ENCODE results near the gene APBB1.
A peak's percentile ranks its signal among the peaks of the same experiment; 100 is the strongest.

Gene APBB1

DNA sequence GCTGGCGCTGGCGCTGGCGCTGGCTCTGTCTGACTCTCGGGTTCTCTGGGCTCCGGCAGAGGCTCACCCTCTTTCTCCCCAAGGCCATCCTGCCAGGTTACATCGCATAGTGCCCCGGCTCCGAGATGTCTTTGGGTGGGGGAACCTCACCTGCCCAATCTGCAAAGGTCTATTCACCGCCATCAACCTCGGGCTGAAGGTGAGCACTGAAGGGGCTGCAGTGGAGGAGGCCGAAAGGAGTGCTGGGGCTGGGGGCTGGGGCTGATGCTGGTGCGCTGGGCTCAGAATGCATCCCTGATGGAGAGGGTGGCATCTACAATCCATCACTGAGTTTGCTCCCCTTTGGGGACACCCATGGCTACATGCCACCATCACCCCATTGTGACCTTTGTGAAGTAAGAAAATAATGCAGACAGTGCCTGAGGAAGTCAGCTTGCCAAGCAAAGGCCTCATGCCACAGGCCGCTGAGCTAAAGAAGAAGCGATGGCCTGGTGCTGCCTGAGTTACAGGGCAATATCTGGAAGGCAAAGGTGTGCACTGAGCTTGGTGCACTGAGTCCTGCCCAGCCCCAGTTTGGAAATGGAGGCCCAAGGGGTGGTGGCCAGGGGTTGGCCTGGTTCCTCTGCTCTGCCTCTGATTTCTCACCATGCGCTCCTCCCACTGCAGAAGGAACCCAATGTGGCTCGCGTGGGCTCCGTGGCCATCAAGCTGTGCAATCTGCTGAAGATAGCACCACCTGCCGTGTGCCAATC is 28.0 kb downstream of the APBB1 start:
- DNase-seq = no peak

DNA sequence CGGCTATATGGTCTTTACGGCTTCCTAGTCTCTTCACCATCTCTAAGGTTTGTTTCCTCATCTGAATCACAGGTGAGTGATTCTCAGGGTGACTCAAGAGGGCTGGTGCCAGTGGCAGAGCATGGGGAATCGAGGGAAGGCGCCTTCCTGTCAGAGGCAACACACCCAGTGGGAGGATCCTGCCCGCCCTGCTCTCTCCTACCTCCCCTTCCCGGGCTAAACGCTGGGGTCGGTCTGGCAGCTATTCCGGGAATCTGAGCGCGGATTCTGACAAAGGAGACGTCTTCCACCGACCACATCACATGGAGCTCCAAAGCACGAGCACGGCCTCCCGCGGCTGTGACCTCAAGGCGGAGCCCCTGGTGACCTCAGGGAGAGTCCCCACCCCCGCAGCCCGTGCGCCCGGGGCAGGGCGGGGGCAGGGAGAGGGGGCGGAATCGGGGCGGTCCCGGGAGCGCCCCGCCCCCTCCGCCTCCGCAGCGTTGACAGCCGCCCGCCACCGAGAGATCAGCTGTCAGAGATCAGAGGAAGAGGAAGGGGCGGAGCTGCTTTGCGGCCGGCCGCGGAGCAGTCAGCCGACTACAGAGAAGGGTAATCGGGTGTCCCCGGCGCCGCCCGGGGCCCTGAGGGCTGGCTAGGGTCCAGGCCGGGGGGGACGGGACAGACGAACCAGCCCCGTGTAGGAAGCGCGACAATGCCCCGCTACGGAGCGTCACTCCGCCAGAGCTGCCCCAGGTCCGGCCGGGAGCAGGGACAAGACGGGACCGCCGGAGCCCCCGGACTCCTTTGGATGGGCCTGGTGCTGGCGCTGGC is 28.8 kb downstream of the APBB1 start, which contains the start of gene SMPD1:
Gene SMPD1 (plus strand): TSS at position 570 of the 813 bp plus-strand sequence. CDS start 125 bp downstream, at position 695.
- peak; percentile 90 for DNase-seq

DNA sequence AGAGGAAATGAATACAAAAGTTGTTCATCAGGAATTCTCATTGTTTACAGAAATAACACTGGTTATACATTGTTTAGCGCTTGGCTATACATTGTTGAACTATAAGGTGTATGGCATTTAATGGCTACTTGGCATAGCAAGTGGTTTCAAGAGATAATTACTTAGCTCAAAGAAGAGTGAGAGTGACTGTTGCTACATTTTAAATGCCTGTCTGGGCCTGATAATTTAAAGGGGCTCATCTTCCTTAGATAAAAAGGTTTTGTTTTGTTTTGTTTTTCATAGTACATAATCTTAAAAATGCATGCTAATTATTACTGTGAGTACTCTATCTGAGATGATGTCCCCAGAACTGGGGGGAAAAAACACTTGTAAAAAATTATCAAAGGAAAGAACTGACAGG is 30.1 kb downstream of the APBB1 start:
- no peak for DNase-seq

DNA sequence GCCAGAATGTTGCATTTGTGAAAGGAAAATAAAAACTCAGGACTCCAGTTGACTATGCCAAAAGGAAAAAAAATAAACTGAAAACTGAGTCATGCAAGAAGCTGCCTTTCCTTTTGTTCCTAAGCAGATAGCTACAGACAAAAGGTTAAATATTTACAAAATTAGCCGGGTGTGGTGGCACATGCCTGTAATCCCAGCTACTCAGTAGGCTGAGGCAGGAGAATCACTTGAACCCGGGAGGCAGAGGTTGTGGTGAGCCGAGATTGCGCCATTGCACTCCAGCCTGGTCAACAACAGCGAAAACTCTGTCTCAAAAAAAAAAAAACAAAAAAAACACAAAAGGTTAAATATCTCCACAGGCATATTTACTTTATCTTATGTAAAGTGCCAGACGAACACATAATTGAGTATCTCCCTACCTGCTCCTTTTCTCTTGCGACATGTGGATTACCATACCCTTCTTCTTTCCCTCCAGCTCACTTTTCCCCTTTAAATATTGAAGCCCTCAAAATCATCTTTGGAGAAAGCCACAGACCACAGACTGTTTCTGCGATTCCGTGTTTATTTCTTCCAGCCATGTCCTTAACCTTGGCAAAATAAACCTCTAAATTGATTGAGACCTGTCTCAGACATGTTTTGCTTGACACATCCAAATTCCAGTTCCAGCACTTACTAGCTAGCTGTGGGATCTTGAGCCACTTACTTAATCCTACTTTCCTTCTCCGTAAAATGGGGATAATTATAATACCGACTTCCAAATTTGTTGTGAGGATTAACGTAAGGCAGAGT is 30.9 kb downstream of the APBB1 start:
- DNase-seq = no peak

DNA sequence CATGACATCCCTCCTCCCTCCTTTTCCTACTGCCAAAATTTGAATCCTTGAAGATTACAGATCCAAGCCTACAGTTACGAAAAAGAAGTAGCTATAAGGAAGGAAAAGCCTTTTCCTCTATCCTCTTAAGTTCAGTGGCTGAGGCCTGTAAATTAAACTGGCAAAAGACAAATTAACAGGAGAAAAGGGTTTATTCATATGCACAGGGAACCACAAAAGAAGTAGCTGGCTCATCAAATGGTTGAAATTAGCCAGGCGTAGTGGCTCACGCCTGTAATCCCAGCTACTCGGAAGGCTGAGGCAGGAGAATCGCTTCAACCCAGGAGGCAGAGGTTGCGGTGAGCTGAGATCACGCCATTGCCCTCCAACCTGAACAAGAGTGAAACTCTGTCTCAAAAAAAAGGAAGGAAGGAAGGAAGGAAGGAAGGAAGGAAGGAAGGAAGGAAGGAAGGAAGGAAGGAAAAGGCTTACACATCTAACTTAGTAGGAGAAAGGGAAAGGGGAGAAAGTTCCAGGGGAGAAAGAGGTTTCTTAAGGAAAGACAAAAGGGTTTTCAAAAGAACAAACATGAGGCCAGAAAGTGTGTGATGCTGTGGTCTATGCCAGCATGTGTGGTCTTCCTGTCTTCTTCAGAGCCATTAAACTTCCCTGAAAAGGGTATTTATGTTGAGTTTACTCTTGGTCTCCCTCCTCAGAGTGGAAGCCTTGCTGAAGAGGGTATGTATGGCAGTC is 33.7 kb downstream of the APBB1 start:
- DNase-seq = no peak

- no peak for DNase-seq
Measured at GRCh38 chr11:6378640-6378989, 40.3 kb downstream of the APBB1 start.

GRCh38 chr11:6377902-6378639 is 40.8 kb downstream of the APBB1 start:
- peak; percentile 6 for DNase-seq

DNA sequence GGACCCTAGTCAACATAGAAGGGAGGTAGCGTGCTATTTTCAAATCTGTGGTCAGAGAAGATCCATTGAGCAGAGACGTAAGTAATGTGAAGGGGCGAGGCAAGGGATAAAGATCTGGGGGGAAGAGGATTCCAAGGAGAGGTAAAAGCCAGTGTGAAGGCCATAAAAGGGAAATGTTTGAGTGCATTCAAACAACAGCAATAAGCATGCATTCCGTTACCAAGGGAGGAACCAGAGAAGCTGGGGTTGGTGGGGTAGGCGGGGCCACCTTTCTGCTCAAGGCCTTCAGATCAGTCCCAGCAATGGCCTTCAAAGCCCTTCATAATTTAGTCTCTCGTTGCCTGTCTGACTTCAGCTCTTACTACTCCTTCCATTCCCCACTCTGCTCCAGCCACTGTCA is 47.1 kb downstream of the APBB1 start:
- DNase-seq = no peak

DNA sequence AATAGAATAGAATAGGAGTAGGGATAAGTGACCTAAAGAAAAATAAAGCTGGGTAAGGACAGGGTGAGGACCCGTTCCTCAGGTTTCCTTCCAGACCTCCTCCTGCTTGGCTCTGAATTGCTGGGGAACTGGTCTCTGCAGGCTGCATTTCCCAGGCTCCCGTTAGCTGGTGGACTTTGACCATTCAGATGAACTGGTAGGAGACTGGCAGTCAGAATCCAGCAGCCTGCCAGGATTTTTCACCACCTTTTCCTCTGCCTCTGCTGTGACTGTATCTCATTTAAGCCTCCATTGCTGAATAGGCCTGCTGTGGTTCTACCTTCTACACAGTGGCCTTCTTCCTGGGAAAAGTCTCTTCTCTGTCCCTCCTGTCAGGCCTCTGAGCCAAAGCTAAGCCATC is 53.2 kb downstream of the APBB1 start:
- no peak for DNase-seq

DNA sequence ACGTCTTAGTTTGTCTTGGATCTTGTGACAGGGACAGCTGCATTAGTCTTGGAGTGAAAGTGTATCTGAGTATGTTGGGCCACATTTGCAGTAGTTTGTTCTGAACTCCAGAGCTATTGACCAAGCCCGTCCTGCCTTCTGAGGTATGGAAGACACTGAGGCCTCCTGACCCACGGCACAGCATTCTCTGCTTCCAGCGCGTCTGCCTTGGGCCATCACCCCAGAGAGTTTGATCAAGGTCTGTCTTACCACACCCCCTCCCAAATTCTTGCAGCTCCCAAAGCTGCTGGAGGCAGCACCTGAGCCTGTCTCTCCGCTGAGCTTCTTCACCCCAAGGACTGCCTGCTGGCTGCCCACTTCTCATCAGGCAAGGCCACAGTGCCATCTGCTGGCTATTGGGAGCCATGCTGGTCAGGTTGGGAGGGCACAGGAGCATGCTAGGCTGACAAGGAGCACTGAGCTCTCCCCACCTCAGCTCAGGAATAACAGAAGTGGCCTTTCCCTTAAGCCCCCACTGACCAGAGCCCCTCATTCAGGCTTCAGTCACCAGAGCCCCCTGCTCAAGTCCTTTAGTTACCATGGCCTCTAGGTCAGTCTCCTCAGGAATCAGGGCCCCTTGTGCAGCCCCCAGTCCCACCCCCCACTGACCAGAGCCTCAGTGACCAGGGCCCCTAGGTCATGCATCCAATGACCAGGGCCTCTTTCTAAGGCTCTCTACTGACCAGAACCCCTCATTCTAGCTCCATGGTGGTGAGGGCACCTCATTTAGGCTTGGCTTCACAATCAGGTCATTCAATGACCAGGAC is 55.8 kb downstream of the APBB1 start:
- peak; percentile 78 for DNase-seq

GRCh38 chr11:6362185-6362872 is 56.6 kb downstream of the APBB1 start:
- no peak for DNase-seq

- no peak for DNase-seq
Measured at GRCh38 chr11:6360183-6360582, 58.7 kb downstream of the APBB1 start.

DNA sequence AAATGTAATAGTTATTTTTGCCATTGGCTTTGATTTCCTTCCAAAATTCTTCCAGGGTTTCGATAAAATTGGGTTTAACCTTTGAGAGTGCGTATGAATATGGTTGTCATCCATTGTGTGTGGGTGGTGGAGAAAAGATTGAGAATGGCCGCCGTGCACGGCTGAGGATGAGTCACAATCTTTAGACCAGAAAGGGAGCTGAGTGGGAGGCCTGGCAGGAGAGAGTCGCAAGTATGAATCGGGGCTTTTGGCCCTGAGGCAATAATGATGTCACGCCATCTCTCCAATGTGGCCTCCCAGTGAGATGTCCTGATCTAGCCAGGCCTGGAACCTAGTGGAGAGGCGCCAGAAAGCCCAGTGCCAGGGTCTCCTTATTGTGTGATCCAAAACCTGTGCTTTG is 61.7 kb downstream of the APBB1 start:
- DNase-seq = no peak

DNA sequence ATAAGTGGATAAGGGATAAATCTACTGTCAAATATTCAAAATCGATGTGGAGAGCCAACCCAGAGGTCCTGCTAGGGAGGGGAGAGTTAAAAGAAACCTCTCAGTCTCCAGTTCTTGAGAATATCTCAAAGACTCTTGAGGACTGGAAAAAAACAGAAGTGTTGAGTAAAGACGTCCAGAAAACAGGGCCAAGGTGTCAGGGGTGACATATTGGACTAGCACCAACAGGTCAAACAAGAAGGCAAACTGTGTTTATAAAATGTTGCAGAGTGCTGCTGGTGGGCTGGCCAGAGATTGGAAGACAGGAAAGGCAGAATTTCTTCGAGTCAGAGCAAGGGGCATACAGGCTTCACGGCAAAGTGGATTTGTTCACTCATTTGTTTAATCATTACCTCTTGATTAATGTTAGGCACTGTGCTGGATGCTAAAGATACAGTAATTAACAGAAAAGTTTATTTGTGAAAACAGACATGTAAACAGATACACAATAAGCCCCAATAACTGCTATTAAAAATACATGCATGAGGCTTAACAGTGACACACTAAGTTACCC is 62.3 kb downstream of the APBB1 start:
- no peak for DNase-seq

DNA sequence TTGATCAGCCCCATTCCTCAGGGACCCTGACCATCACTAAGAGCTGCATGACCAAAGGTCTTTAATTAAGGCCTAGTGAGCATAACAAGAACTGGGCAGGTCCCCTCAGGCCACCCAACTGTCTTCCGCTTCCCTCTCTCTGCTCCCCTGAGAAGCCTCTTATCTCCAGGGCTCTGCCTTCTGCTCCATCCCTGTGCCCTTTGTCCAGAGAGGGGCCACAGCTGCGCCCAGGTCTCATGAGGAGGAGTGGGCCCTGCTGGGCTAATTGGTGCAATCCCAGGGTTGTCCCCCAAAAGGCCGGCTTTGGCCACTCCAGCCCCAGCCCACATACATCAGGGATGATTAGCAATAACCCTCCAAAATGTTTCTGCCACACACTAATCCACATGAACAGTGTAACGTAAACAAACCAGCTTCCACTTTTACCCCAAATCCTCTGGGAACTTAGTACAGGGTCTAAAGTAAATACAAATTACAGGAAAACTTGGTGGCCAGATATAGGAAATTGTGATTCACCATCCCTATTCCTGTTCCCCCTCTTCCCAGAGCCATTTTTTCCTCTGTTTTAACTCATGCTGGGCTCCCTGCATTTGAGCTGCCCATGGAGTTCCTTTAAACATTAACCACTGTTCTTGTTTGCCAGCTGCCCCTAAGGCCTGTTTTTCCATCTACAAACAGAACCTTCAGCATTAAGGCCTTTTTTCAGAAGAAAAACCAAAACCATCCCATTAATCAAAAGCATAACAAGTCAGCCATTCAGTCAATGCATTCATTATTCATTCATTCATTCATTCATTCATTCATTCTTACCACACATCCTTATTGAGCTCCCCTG is 64.0 kb downstream of the APBB1 start:
- DNase-seq = no peak

GRCh38 chr11:6353367-6353987 is 65.4 kb downstream of the APBB1 start:
- DNase-seq = peak; percentile 72

GRCh38 chr11:6351782-6352382 is 67.0 kb downstream of the APBB1 start:
- no peak for DNase-seq

GRCh38 chr11:6350486-6350885 is 68.4 kb downstream of the APBB1 start:
- DNase-seq = no peak
